GM12878 (cell line): Measurements from ENCODE around the gene SRGAP1. TPM values are rescaled to one million over a fixed set of nuclear protein-coding genes. Genes with fewer than 3 reads are reported as not detected.

Source experiments
- ATAC-seq: fragments of 200-7000 bp; cut with Tn5 transposase; 3 replicates; pipeline ENCODE4 v1.9.1; 2020; ENCODE audit warnings: mild to moderate bottlenecking, moderate library complexity
- BruUV-seq: library from RNA; stranded (reverse); fragments of 400-500 nt; replicated peaks from 2 replicates; lab custom pipeline; 2021; lab: Mats Ljungman, UMichigan
- CTCF ChIA-PET: fragments of 300-600 bp; sonication (Branson Sonifier 250); formaldehyde crosslinking; extraction: SDS; loops from one replicate; lab custom pipeline; 2021; ENCODE audit warnings: inconsistent platforms; lab: Yijun Ruan, JAX
- POLR2A ChIA-PET: fragments of 350-600 bp; formaldehyde crosslinking; extraction: SDS; loops from one replicate; lab custom pipeline; 2021; ENCODE audit warnings: inconsistent platforms; lab: Charles Lee
- RAD21 ChIA-PET: fragments of 300-600 bp; sonication (Branson Sonifier 250); formaldehyde crosslinking; loops from one replicate; lab custom pipeline; 2023; ENCODE audit warnings: antibody characterized with exemption; ENCODE audit not compliant: unreplicated experiment; lab: Charles Lee
- SMC1A ChIA-PET: fragments of 300-600 bp; sonication (Branson Sonifier 250); formaldehyde crosslinking; loops from one replicate; lab custom pipeline; 2023; ENCODE audit not compliant: unreplicated experiment, uncharacterized antibody; lab: Charles Lee
- DNase-seq: peaks from one replicate; pipeline ENCODE4 v3.0.0-alpha.2; 2011; ENCODE audit warnings: low read depth, low spot score
- FAIRE-seq: peaks from 3 replicates; lab custom pipeline; 2011; peaks lifted over from hg19 to GRCh38; lab: Jason Lieb, UNC
- H2AFZ ChIP-seq: 2 replicates; pipeline ENCODE4 v1.6.0; 2011; ENCODE audit warnings: low read depth, low read length, control low read depth; ENCODE audit not compliant: control insufficient read depth
- H3K27ac ChIP-seq: 2 replicates; pipeline ENCODE4 v1.5.1; 2011; ENCODE audit warnings: control low read depth; ENCODE audit not compliant: control insufficient read depth, insufficient read depth
- H3K27me3 ChIP-seq, 2 experiments: replicated peaks in 1 of 2; 2 replicates each; pipeline versions ENCODE4 v1.6.0 to v1.6.1; 2011; ENCODE audit warnings: low read length in 1 of 2; ENCODE audit not compliant: control insufficient read depth in 2 of 2, insufficient read depth in 2 of 2
- H3K36me3 ChIP-seq, 2 experiments: 2 replicates each; pipeline ENCODE4 v1.5.1; 2011; ENCODE audit warnings: low read length in 1 of 2; ENCODE audit not compliant: control insufficient read depth in 2 of 2, insufficient read depth in 2 of 2
- H3K4me1 ChIP-seq: 2 replicates; pipeline ENCODE4 v1.6.1; 2011; ENCODE audit warnings: mild to moderate bottlenecking, low read length, moderate library complexity, mixed read lengths; ENCODE audit not compliant: control insufficient read depth, insufficient read depth
- H3K4me2 ChIP-seq: 2 replicates; pipeline ENCODE4 v1.6.0; 2011; ENCODE audit warnings: control low read depth; ENCODE audit not compliant: control insufficient read depth, insufficient read depth
- H3K4me3 ChIP-seq: fragments of 200-600 bp; sonication (generic); 2 replicates; pipeline ENCODE4 v1.5.1; 2016
- H3K79me2 ChIP-seq: 2 replicates; pipeline ENCODE4 v1.6.0; 2011; ENCODE audit warnings: low read length; ENCODE audit not compliant: control insufficient read depth, insufficient read depth
- H3K9ac ChIP-seq: 2 replicates; pipeline ENCODE4 v1.8.0; 2011; ENCODE audit warnings: low read length, control low read depth, mixed read lengths; ENCODE audit not compliant: control insufficient read depth, insufficient read depth
- H3K9me3 ChIP-seq: replicated peaks from 3 replicates; pipeline ENCODE4 v1.5.1; 2011; ENCODE audit warnings: mild to moderate bottlenecking, low read length; ENCODE audit not compliant: control insufficient read depth, insufficient read depth
- H4K20me1 ChIP-seq: 2 replicates; pipeline ENCODE4 v1.6.0; 2011; ENCODE audit not compliant: control insufficient read depth, insufficient read depth
- BCL3 ChIP-seq: IDR thresholded peaks from 2 replicates; pipeline ENCODE4 v1.6.1; 2011; ENCODE audit warnings: borderline replicate concordance, low read depth, mild to moderate bottlenecking, moderate library complexity, low read length; ENCODE audit not compliant: insufficient read depth, poor library complexity, severe bottlenecking
- CBX3 ChIP-seq: fragments of 200-600 bp; sonication (generic); IDR thresholded peaks from 2 replicates; pipeline ENCODE4 v1.6.1; 2016; ENCODE audit warnings: low read depth, borderline replicate concordance
- CBX5 ChIP-seq: sonication (generic); IDR thresholded peaks from 2 replicates; pipeline ENCODE4 v1.6.1; 2016; ENCODE audit warnings: low read depth, moderate library complexity, mild to moderate bottlenecking, inconsistent platforms
- E2F8 ChIP-seq: fragments of 450-650 bp; IDR thresholded peaks from 2 replicates; pipeline ENCODE4 v1.6.1; 2018; ENCODE audit warnings: mild to moderate bottlenecking, low read depth, moderate library complexity; ENCODE audit not compliant: partially characterized antibody
- ELK1 ChIP-seq: IDR thresholded peaks from 2 replicates; pipeline ENCODE4 v1.6.1; 2012; ENCODE audit warnings: low read depth, low read length, improper control_type of control experiment
- ETV6 ChIP-seq, 2 experiments: fragments of 450-650 bp in 1 of 2; IDR thresholded peaks in 1 of 2; conservative IDR thresholded peaks in 1 of 2; 2 replicates each; pipeline ENCODE4 v1.6.1; 2014; ENCODE audit warnings: antibody characterized with exemption in 1 of 2, borderline replicate concordance in 1 of 2, low read depth in 1 of 2, mild to moderate bottlenecking in 1 of 2, moderate library complexity in 1 of 2
- HDAC6 ChIP-seq: fragments of 200-600 bp; sonication (generic); IDR thresholded peaks from one replicate; pipeline ENCODE4 v1.8.0; 2017; ENCODE audit warnings: antibody characterized with exemption; ENCODE audit not compliant: unreplicated experiment
- KAT2A ChIP-seq: conservative IDR thresholded peaks from 2 replicates; pipeline ENCODE4 v1.6.1; 2011; ENCODE audit warnings: low read depth, low read length; ENCODE audit not compliant: control insufficient read depth
- MEF2B ChIP-seq: fragments of 450-650 bp; IDR thresholded peaks from 2 replicates; pipeline ENCODE4 v1.6.1; 2018; ENCODE audit warnings: mild to moderate bottlenecking, moderate library complexity; ENCODE audit not compliant: partially characterized antibody, poor library complexity, severe bottlenecking
- MYB ChIP-seq: fragments of 150-350 bp; IDR thresholded peaks from 2 replicates; pipeline ENCODE4 v1.6.1; 2014; ENCODE audit warnings: mild to moderate bottlenecking, low read depth, low read length, borderline replicate concordance
- PAX5 ChIP-seq: IDR thresholded peaks from 2 replicates; pipeline ENCODE4 v1.6.1; 2011; ENCODE audit warnings: low read depth, low read length, borderline replicate concordance
- TCF3 ChIP-seq: IDR thresholded peaks from 2 replicates; pipeline ENCODE4 v1.6.1; 2012; ENCODE audit warnings: low read depth, mild to moderate bottlenecking, low read length, borderline replicate concordance; ENCODE audit not compliant: insufficient read depth
- WGBS: methylation state at CpG from one replicate; pipeline ENCODE4 v1.1.6; 2016; ENCODE audit warnings: low lambda C conversion rate; ENCODE audit not compliant: insufficient replicate concordance, insufficient coverage; ENCODE audit errors: missing lambda C conversion rate; 5-methylcytosine and 5-hydroxymethylcytosine counted together
- in situ Hi-C: fragments of 300-500 bp; cut with MboI; formaldehyde crosslinking; loops from 9 replicates; pipeline ENCODE4 v1.14.3; 2018; ENCODE audit warnings: mixed read lengths
- intact Hi-C: fragments of 100-400 bp; cut with micrococcal nuclease; formaldehyde crosslinking; loops from one replicate; pipeline ENCODE4 v1.14.2; 2022; ENCODE audit not compliant: unreplicated experiment
- polyA plus RNA-seq, 11 experiments: library from polyadenylated mRNA; depleted of rRNA in 4 of 11; unstranded in 6 of 11; stranded (reverse) in 5 of 11; fragments of >200 nt; fragmentation: Nextera tagmentation in 4 of 11; fragmentation: Illumina TruSeq in 1 of 11; extraction: Ambion mirVana in 4 of 11; extraction: Trizol in 1 of 11; gene quantifications; 1 replicate in 1 of 11; 2 replicates in 10 of 11; pipeline versions ENCODE4 v1.2.1 to v1.2.3, GENCODE V29; 2011 to 2016; ENCODE audit warnings: inconsistent platforms in 2 of 11, missing spikeins in 2 of 11, low read depth in 1 of 11
- total RNA-seq, 4 experiments: library from RNA; depleted of rRNA in 3 of 4; stranded (reverse); fragments of >200 nt in 3 of 4; fragmentation: Illumina TruSeq in 1 of 4; extraction: Trizol in 1 of 4; gene quantifications; 2 replicates each; pipeline versions ENCODE4 v1.2.1 to v1.2.3, GENCODE V29; 2013 to 2021
- TF ChIP-seq, protein P1 (sequence below): fragments of 450-650 bp; formaldehyde crosslinking; IDR thresholded peaks from 2 replicates; pipeline ENCODE4 v1.4.0; 2020; ENCODE audit warnings: mild to moderate bottlenecking, moderate library complexity

Gene SRGAP1
- total and polyA plus RNA-seq, 10 of the 15 experiments (the other 5 are each of a cell fraction or from before 2014, with no cell fraction given): 0.16 to 0.85 (median 0.46) TPM

DNA sequence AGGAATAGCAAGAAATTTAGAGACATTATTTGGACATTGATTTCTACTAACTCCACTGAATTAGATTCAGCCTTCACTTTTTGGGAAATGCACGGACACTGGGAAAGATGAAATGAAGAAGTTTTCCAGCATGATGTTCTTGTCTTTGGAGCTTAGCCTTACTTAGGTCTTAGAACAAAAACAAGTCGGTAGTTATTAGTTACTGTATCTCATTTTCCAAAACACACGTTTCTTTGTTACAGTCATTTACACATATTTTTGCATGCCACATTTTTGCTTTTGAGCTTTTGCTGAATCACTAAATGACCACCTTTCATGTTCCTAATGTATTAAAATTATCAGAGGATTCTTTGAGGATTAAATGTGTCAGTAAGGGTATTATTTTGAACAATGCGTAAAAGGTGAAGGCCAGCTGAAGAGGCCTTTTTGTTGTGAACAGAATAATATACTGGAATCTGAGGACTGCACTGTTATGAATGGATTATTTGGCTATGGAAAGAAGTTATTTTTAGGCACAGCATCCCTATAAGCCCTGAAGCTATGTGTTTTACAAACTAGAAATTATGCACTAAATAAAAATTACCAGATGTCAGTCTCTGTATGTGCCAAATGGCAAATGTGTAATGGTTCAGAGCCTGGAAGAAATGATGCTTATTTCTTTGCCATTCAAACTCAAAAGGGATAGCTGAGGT, 138.2 kb downstream of the SRGAP1 start:
- ChIA-PET SMC1A (interaction anchor here (0.7 to 2.5 kb wide), 5 partner anchors 12 to 138 kb away, joined by 3 to 11 read pairs (median 4); partner anchors contain the start of gene SRGAP1), POLR2A (no interaction called here), RAD21 (no interaction called here), CTCF (no interaction called here)
- Histone ChIP-seq H3K4me3 (no peak overlapping the region), H2AFZ (no peak overlapping the region), H4K20me1 (no peaks in the 10 kb centered on the region), H3K4me2 (no peak overlapping the region), H3K79me2 (no peaks in the 10 kb centered on the region), H3K9me3 (no peaks in the 10 kb centered on the region), H3K27ac (no peak overlapping the region), H3K4me1 (no peaks in the 10 kb centered on the region), H3K27me3 (no peaks in the 10 kb centered on the region), H3K36me3 (no peaks in the 10 kb centered on the region), H3K9ac (no peak overlapping the region)
- 48% methylated on average over 4 of the region's 4 CpGs for WGBS
- ATAC-seq (no peak), DNase-seq (no peak), FAIRE-seq (no peak)
- intact Hi-C loops: no loop called here
- in situ Hi-C loops: no loop called here
- no TSS peak for BruUV-seq
- TF ChIP-seq ELK1 (no peak), PAX5 (no peak), BCL3 (no peak), CBX3 (no peak), HDAC6 (no peak), KAT2A (no peak), CBX5 (no peak), ETV6 (conservative IDR thresholded peaks at IDR 0.05 in 1 of 2, IDR thresholded peaks at IDR 0.05 in 1 of 2; ENCODE audit: borderline replicate concordance in 1 of 2, low read depth in 1 of 2) (no peak), TCF3 (no peak), E2F8 (no peak), MEF2B (no peak), MYB (no peak)
- TF ChIP-seq, protein P1, sequence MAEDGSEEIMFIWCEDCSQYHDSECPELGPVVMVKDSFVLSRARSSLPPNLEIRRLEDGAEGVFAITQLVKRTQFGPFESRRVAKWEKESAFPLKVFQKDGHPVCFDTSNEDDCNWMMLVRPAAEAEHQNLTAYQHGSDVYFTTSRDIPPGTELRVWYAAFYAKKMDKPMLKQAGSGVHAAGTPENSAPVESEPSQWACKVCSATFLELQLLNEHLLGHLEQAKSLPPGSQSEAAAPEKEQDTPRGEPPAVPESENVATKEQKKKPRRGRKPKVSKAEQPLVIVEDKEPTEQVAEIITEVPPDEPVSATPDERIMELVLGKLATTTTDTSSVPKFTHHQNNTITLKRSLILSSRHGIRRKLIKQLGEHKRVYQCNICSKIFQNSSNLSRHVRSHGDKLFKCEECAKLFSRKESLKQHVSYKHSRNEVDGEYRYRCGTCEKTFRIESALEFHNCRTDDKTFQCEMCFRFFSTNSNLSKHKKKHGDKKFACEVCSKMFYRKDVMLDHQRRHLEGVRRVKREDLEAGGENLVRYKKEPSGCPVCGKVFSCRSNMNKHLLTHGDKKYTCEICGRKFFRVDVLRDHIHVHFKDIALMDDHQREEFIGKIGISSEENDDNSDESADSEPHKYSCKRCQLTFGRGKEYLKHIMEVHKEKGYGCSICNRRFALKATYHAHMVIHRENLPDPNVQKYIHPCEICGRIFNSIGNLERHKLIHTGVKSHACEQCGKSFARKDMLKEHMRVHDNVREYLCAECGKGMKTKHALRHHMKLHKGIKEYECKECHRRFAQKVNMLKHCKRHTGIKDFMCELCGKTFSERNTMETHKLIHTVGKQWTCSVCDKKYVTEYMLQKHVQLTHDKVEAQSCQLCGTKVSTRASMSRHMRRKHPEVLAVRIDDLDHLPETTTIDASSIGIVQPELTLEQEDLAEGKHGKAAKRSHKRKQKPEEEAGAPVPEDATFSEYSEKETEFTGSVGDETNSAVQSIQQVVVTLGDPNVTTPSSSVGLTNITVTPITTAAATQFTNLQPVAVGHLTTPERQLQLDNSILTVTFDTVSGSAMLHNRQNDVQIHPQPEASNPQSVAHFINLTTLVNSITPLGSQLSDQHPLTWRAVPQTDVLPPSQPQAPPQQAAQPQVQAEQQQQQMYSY: no peak
